GM18867 (cell line): Measurements from ENCODE around the gene SAMD9.
"Not testable (repeated sequence)": the region's sequence is repeated elsewhere in the genome, so short reads cannot be mapped to it uniquely, and the experiment has no call there.

Experiments
- ATAC-seq: cut with Tn5 transposase; IDR thresholded peaks from one replicate; pipeline ENCODE4 v1.9.1; 2021; ENCODE audit warnings: mild to moderate bottlenecking, moderate library complexity; ENCODE audit not compliant: unreplicated experiment

The SAMD9 gene

DNA sequence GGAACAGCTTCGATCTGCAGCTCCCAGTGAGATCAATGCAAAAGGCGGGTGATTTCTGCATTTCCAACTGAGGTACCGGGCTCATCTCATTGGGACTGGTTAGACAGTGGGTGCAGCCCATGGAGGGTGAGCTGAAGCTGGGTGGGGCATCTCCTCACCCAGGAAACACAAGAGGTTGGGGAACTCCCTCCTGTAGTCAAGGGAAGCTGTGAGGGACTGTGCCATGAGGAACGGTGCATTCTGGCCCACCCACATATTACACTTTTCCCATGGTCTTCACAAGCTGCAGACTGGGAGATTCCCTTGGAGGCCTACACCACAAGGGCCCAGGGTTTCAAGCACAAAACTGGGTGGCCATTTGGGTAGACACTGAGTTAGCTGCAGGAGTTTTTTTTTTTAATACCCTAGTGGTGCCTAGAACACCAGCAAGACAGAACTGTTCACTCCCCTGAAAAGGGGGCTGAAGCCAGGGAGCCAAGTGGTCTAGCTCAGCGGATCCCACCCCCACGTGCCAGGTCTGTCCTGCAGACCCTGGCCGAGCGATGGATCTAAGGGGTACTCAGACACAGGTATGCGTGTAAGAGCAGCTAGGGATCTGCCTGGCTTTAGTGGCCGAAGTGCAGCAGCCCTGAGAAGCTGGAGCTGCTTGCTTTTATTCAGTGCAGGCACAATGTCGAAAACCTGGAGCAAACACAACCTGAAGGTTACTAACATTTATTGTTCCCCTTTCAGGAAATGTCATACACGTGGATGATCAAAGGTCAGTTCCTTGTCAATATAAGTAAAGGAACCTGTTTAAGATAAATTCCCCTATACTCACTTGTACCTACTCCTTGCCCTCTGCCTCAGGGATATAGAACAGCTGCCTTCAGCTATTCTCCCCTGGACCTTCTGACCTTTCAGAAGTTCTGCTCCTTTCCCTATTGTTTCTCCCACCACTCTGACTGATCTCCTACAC lies 3.1 kb upstream of the SAMD9 start:
- ATAC-seq: no peak

DNA sequence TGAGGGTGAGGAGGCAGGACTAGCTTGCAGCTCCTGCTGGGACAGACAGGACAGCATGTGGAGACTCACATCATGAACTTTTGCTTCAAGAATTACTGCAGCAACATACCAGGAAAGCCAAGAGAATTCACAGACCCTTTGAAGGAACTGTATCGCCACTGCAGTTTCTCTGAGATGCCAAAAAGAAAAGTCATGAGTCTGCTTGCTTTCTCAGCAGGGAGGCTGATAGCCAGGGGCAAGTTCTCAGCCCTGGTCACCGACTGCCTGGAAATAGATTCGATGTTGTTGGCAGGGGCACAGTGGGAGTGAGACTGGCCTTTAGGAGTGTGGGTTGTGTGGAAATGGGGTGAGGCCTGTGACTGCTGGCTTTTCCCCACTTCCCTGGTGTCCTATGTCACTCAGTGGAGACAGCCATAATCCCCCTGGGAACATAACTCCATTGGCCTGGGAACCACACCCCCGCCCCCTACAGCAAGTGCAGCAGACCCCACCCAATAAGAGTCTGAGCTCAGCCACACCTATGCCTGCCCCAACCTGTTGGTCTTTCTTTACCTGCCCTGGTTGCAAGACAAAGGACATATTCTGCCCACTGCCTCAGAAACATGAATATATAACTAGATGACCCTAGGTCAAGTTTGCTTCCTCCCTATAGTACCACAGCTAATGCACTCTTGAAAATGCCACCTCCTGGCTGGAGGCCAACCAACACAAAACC lies 1.6 kb upstream of the SAMD9 start:
- no peak for ATAC-seq

DNA sequence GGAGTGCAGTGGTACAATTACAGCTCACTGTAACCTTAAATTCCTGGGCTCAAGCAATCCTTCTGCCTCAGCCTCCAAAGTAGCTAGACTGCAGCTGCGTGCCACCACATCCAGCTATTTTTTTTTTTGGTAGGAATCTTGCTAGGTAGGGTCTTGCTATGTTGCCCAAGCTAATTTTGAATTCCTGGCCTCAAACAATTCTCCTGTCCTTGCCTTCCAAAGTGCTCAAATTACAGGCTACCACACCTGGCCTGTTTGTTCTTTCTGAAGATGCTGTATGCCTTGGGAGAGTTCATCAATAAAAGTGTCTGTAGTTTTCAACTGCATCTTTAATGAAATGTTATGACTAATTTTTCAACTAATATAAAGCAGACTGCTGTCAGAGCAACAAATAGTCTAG lies 452 bp downstream of the SAMD9 start:
- peak; percentile 20 for ATAC-seq

DNA sequence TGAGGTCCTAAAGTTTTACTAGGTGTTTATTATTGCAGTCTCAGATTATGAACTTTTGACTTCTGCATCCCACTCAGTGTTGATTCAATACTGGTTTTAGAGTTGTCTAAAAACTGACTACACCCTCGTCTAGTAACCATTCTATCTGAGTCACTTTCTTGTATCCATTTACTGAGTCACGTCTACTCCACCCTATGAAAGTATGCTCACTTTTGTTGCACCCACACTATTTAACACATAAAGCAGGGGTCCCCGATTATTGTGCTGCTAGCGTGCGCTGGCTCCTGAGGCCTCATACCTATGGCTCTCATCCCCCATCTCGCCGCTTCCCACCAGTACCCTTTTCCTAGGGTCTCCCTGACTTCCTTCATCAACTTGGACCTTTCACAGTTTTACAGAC lies 2.0 kb downstream of the SAMD9 start:
- no peak for ATAC-seq

DNA sequence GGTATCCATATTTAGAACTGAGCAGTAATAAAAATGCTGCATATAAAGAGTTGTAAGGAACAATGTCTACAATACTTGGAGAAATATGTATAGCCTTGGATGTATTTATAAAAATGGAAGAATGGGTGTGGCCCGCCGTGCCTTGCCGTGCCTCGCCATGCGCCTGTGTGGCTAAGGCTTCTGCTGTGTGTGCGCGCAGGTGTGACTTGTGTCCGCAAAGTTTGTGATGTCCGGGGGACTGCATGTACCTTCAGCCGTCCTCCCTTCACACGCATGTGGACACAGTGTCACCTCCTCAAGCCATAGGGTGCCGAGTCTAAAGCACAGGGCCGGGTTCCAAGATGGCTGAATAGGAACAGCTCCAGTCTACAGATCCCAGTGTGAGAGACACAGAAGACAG lies 9.8 kb downstream of the SAMD9 start:
- ATAC-seq: no peak

DNA sequence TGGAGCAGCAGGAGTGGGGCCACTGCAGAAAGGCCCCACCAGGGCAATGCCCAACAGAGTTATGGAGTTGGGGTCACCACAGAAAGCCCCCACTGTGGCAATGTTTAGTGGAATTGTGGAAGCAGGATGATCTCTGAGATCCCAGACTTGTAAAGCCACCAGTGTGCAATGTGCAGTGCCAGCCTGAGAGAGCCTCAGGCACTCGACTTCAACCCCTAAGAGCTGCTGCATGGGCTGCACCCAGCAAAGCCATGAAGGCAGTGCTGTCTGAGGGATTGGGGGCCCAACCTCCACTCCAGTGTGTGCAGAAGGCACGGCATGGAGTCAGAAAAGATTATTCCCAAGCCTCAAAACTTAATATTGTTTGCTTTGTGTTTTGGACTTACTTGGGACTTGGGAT lies 20.4 kb downstream of the SAMD9 start:
- ATAC-seq: no peak

DNA sequence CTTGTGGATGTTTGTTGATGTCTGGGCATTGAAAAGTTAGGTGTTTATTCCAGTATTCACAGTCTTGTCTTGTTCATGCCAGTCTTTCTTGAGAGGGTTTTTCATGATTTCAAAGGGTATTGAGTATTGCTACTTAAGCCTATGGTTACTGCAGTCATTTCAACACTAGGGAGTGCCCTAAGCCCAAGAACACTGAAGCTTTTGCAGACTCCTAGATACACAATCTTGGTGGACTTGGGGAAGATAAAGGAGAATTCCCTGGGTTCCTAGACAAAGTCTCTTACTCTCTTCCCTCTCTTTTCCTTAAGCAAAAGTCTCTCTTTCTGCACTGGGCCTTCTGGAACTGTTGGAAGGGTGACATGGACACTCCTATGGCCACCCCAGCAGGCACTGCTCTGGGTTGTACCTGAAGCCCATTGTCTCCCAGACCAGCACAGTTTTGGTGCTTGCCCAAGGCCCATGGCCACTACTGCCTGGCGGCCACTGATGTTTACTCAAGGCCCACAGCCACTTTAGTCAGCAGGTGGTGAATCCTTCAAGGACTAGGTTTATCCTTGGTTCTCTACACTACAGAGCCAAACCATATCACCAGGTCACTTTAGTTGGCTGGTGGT lies 24.9 kb downstream of the SAMD9 start:
- peak; percentile 90 for ATAC-seq

DNA sequence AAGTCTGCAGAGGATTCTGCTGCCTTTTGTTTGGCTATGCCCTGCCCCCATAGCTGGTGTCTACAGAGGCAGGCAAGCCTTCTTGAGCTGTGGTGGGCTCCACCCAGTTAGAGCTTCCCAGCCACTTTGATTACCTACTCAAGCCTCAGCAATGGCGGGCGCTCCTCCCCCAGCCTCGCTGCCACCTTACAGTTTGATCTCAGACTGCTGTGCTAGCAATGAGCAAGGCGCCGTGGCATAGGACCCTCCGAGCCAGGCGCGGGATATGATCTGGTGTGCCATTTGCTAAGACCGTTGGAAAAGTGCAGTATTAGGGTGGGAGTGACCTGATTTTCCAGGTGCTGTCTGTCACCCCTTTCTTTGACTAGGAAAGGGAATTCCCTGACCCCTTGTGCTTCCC lies 44.4 kb downstream of the SAMD9 start:
- ATAC-seq: not testable (repeated sequence)

DNA sequence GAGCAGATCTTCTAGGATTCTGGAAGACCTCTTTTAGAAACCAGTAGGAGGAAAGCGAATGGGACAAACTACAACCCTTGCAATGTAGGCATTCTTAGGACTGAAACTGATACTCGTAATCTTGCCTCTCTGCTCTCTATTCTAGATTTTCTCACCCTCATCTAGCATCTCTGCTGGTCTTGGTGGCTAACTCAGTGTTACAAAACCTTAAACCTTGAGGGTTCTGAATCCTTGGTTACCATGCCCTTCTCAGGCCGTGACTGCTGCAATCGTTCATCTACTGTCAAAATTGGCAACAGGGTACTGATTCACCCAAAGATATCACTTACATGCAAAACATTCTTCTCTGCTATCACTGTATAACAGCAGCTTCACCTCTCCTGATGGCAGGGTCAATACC lies 55.2 kb downstream of the SAMD9 start:
- ATAC-seq: peak; percentile 53

DNA sequence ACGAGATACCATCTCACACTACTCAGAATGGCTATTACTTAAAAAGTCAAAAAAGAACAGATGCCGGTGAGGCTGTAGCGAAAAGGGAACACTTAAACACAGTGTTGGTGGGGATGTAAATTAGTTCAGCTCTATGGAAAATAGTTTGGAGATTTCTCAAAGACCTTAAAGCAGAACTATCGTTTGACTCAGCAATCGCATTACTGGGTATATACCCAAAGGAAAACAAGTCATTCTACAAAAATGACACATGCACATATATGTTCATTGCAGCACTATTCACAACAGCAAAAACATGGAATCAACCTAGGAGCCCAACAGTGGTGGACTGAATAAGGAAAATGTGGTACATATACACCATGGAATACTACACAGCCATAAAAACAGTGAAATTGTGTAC lies 56.9 kb downstream of the SAMD9 start:
- ATAC-seq: no peak

DNA sequence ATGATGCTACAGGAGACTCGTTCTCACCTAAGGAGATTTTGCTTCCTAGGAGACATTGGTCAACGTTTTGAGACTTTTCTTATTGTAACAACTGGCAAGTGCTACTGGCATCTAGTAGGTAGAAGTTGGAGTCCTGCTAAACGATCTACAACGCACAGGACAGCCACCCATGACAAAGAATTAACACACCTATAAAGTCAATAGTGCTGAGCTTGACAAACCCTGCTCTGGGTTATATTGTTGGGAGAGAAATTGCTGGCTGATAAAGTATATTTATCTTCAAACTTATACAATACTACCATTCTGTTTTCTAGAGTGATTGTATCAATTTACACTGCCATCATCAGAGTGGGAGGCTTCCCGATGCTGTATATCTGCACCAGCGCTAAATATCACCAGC lies 57.8 kb downstream of the SAMD9 start:
- ATAC-seq: no peak

DNA sequence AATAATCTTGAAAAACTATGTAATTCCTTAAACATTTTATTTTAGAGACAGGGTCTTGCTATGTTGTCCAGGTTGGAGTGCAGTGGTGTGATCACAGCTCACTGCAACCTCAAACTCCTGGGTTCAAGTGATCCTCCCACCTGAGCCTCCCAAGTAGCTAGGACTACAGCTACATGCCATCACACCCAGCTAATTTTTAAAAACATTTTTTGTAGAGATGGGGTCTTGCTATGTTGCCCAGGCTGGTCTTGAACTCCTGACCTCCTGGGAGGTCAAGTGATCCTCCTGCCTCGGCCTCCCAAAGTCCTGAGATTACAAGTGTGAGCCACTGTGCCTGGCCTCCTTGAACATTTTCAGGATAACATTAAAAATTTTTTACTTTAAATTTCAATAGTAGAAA lies 61.2 kb downstream of the SAMD9 start:
- not testable (repeated sequence) for ATAC-seq

DNA sequence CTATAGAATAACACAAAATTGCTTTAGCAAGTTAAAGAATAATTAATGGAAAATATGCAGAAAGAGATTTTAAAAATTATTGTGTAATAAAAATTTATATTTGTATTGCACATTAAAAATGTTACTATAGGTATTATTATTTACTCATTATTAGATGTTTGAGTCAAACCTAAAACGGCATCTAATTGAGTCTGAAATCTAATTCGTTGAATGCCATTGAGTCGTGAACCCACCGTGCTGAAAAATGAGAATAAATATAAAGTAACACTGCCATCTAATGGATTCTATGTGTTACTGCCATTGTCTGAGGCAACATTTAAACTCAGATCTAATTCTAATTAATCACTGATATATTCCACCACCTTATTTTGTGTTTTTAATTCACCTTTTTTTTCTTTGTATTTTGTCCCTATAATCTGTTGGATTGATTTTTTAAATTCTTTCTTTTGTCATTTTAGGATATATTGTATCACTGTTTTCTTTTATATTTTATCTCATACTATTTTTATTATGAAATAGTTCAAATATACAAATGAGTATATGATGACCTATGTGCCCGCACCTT lies 62.2 kb downstream of the SAMD9 start:
- peak; percentile 70 for ATAC-seq

DNA sequence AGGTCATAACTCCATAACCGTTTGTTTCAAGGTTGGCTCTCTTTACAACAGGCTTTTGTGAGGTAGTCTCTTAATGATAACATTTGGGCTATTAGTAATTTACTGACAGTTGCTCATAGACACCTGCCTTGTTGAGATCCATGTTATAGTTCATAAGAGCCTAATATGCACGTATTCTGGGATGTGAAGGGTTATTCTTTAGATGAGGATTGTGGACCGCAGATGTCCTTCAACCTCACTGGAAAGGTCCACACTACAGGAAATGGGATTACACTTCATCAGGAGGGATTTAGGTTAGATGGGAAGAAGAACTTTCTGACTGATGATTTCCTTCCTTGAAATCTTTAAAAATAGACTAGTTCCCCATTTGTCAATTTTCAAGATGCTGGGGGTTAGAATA lies 62.8 kb downstream of the SAMD9 start:
- ATAC-seq: no peak

DNA sequence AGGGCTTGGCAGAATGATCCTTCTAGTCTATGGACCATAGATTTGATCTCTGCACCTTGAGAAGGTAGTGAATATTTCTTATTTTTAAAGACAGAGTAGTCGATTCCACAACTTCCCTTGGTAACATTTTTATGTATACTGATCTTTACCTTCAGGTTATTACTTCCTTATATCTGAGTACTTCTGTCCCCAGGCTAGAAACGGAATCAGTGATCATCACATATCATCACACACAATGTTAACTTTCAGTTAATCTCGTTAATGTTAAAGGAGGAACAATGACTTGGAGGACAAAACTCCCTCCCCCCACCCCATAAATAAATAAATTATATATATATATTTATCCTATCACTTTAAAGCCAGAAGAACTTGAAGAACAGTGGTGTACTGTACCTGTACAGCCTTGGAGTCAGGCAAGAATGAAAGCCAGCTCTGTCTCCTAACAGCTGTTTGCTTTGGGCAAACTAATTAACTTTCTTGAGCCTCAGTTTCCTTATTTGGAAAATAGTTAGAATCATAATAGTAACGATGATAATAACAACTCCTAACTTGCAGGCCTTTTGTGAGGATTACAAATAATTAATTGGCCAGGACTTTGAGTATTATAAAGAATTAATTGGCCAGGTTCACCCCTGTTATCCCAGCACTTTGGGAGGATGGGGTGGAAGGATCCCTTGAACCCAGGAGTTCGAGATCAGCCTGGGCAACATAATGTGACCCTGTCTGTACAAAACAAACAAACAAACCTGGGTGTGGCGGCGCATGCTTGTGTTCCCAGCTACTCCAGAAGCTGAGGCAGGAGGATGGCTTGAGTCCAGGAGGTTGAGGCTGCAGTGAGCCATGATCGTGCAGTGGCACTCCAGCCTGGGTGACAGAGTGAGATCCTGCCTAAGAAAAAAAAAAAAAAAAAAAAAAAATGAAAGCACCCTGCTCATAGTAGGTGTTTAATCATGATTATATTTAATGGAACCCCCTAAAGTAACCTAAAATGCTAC lies 63.5 kb downstream of the SAMD9 start:
- no peak for ATAC-seq

DNA sequence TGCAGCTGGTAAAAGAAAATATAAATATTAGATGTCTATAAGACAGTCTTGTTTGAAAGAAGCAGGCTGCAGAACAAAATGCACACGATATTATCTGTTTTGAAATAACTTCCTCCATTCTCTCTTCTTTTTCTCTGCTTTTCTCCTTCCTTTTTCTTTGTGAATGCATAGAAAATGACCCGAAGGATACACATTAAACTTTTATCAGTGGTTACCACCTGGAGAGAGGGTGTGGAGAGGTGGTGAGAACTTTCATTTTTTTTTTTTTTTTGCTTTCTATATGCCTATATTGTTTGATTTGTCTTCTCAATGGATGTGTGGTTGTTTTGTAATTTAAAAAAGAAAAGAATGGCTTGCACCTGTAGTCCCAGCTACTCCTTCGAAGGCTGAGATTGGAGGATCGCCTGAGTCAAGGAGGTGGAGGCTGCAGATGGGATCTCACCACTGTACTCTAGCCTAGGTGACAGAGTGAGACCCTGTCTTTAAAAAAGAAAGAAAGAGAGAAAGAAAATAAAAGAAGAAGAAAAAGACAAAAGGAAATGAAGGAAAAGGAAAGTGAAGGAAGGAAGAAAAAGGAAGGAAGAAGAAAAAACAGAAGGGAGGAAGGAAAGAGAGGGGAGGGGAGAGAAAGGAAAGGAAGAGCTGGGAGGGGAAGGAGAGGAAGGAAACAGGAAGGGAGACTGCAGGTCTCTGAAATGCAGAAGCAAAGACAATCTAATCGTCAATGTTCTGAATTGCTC lies 64.4 kb downstream of the SAMD9 start:
- no peak for ATAC-seq

DNA sequence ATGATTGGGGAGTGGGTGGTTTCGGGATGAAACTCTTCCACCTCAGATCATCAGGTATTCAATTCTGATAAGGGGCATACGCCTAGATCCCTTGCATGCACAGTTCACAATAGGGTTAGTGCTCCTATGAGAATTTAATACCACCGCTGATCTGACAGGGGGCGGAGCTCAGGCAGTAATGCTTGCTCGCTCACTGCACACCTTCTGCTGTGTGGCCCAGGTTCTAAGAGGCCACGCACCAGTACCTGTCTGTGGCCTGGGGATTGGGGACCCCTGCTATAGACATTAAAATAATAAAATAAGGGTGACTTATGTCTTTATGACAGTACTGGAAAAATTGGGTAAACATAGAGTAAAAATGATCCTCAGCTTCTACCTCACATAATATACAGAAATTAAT lies 66.1 kb downstream of the SAMD9 start:
- no peak for ATAC-seq
